IPS-18a (cell line): ENCODE data around the gene BBLN.
"Not testable (repeated sequence)": the region's sequence is repeated elsewhere in the genome, so short reads cannot be mapped to it uniquely, and the experiment has no call there.

Experiments
- H3K27ac ChIP-seq: one replicate; pipeline ENCODE4 v1.5.1; 2013; ENCODE audit warnings: low read length
- H3K27me3 ChIP-seq: one replicate; pipeline ENCODE4 v1.6.1; 2013; ENCODE audit warnings: mild to moderate bottlenecking, low read length; ENCODE audit not compliant: control insufficient read depth, insufficient read depth
- H3K36me3 ChIP-seq: one replicate; pipeline ENCODE4 v1.6.1; 2013; ENCODE audit warnings: low read depth, low read length; ENCODE audit not compliant: control insufficient read depth
- H3K4me1 ChIP-seq: one replicate; pipeline ENCODE4 v1.6.1; 2013; ENCODE audit warnings: low read depth, low read length; ENCODE audit not compliant: control insufficient read depth
- H3K4me3 ChIP-seq: one replicate; pipeline ENCODE4 v1.5.1; 2013; ENCODE audit warnings: low read length
- H3K9ac ChIP-seq: one replicate; pipeline ENCODE4 v1.6.1; 2013; ENCODE audit warnings: mild to moderate bottlenecking, low read length, moderate library complexity
- H3K9me3 ChIP-seq: one replicate; pipeline ENCODE4 v1.6.1; 2013; ENCODE audit warnings: low read depth, low read length; ENCODE audit not compliant: control insufficient read depth

Gene BBLN

GRCh38 chr9:128159784-128160602, at the start of gene BBLN:
BBLN (plus strand) TSS chr9:128160265; CDS start chr9:128160408, 143 bp downstream.
- peak within 1 kb of the TSS; percentile 75 for H3K27ac ChIP-seq
- no peaks in the 10 kb centered on the region for H3K9me3 ChIP-seq
- H3K4me3 ChIP-seq, result peak within 1 kb of the TSS; percentile 85
- peaks cover 5% of the 10 kb centered on the region for H3K4me1 ChIP-seq
- H3K36me3 ChIP-seq, result peaks cover 20% of the 10 kb centered on the region
- peak within 1 kb of the TSS; percentile 79 for H3K9ac ChIP-seq
- no peaks in the 10 kb centered on the region for H3K27me3 ChIP-seq

- not testable (repeated sequence) for H3K4me1 ChIP-seq, H3K9me3 ChIP-seq, H3K9ac ChIP-seq, H3K4me3 ChIP-seq, H3K27me3 ChIP-seq, H3K27ac ChIP-seq
- H3K36me3 ChIP-seq, result peaks cover 20% of the 10 kb centered on the region
Observed at GRCh38 chr9:128111726-128112125, 48.3 kb upstream of the BBLN start.

- H3K4me1 ChIP-seq, result peaks cover 9% of the 10 kb centered on the region
- no peaks in the 10 kb centered on the region for H3K27me3 ChIP-seq
- H3K9ac ChIP-seq, result no peak overlapping the region
- no peak overlapping the region for H3K4me3 ChIP-seq
- peaks cover 4% of the 10 kb centered on the region for H3K36me3 ChIP-seq
- H3K27ac ChIP-seq, result no peak overlapping the region
- no peaks in the 10 kb centered on the region for H3K9me3 ChIP-seq
Observed at GRCh38 chr9:128113526-128114325, 46.3 kb upstream of the BBLN start.

- H3K9ac ChIP-seq, result no peak overlapping the region
- H3K36me3 ChIP-seq, result peaks cover 3% of the 10 kb centered on the region
- H3K4me1 ChIP-seq, result peaks cover 9% of the 10 kb centered on the region
- no peak overlapping the region for H3K27ac ChIP-seq
- no peak overlapping the region for H3K4me3 ChIP-seq
- H3K9me3 ChIP-seq, result no peaks in the 10 kb centered on the region
- no peaks in the 10 kb centered on the region for H3K27me3 ChIP-seq
Observed at GRCh38 chr9:128114326-128115186, 45.5 kb upstream of the BBLN start.

GRCh38 chr9:128115187-128116103, 44.6 kb upstream of the BBLN start:
- Histone ChIP-seq H3K27me3 (no peaks in the 10 kb centered on the region), H3K36me3 (no peaks in the 10 kb centered on the region), H3K4me1 (peaks cover 9% of the 10 kb centered on the region), H3K9ac (no peak overlapping the region), H3K9me3 (no peaks in the 10 kb centered on the region), H3K27ac (no peak overlapping the region), H3K4me3 (no peak overlapping the region)

- H3K9me3 ChIP-seq, result no peaks in the 10 kb centered on the region
- no peak overlapping the region for H3K9ac ChIP-seq
- no peak overlapping the region for H3K27ac ChIP-seq
- H3K36me3 ChIP-seq, result peaks cover under 1% of the 10 kb centered on the region
- H3K27me3 ChIP-seq, result no peaks in the 10 kb centered on the region
- H3K4me1 ChIP-seq, result peaks cover 9% of the 10 kb centered on the region
- no peak overlapping the region for H3K4me3 ChIP-seq
Observed at GRCh38 chr9:128116104-128117083, 43.7 kb upstream of the BBLN start.

- Histone ChIP-seq H3K4me1 (peaks cover 9% of the 10 kb centered on the region), H3K36me3 (peaks cover 13% of the 10 kb centered on the region), H3K4me3 (peak overlapping the region; percentile 35), H3K9me3 (no peaks in the 10 kb centered on the region), H3K9ac (no peak overlapping the region), H3K27me3 (no peaks in the 10 kb centered on the region), H3K27ac (no peak overlapping the region)
Observed at GRCh38 chr9:128117613-128118471, 42.2 kb upstream of the BBLN start.

GRCh38 chr9:128118472-128118857, 41.6 kb upstream of the BBLN start:
- H3K4me3 ChIP-seq, result peak overlapping the region; percentile 35
- no peaks in the 10 kb centered on the region for H3K27me3 ChIP-seq
- no peak overlapping the region for H3K27ac ChIP-seq
- H3K4me1 ChIP-seq, result peaks cover 9% of the 10 kb centered on the region
- no peak overlapping the region for H3K9ac ChIP-seq
- peaks cover 19% of the 10 kb centered on the region for H3K36me3 ChIP-seq
- H3K9me3 ChIP-seq, result no peaks in the 10 kb centered on the region

GRCh38 chr9:128118971-128119665, 40.9 kb upstream of the BBLN start:
- Histone ChIP-seq H3K9me3 (no peaks in the 10 kb centered on the region), H3K9ac (no peak overlapping the region), H3K4me1 (peaks cover 9% of the 10 kb centered on the region), H3K27ac (no peak overlapping the region), H3K4me3 (no peak overlapping the region), H3K27me3 (no peaks in the 10 kb centered on the region), H3K36me3 (peaks cover 23% of the 10 kb centered on the region)
